H9 (cell line): ENCODE data around the gene SPOCK3. TPM values are rescaled to one million over a fixed set of nuclear protein-coding genes. Genes with fewer than 3 reads are reported as not detected.

Experiments
- DNase-seq: peaks from one replicate; pipeline ENCODE4 v3.0.0-alpha.2; 2017
- H2AFZ ChIP-seq: one replicate; pipeline ENCODE4 v1.6.1; 2013; ENCODE audit warnings: mild to moderate bottlenecking, low read length, control low read depth, moderate library complexity
- H2AK5ac ChIP-seq: 2 replicates; pipeline ENCODE4 v1.6.1; 2013; ENCODE audit warnings: low read length, control low read depth, mixed read lengths; ENCODE audit not compliant: insufficient read length
- H2BK120ac ChIP-seq: one replicate; pipeline ENCODE4 v1.6.1; 2013; ENCODE audit warnings: low read depth, mild to moderate bottlenecking, low read length, control low read depth, inconsistent platforms; ENCODE audit not compliant: poor library complexity, severe bottlenecking
- H2BK12ac ChIP-seq: 2 replicates; pipeline ENCODE4 v1.6.1; 2013; ENCODE audit warnings: low read length, control low read depth, mixed read lengths, low read depth; ENCODE audit not compliant: insufficient read length
- H2BK15ac ChIP-seq: 2 replicates; pipeline ENCODE4 v1.6.1; 2013; ENCODE audit warnings: low read depth, low read length, control low read depth
- H2BK20ac ChIP-seq: one replicate; pipeline ENCODE4 v1.6.1; 2013; ENCODE audit warnings: low read depth, mild to moderate bottlenecking, low read length, control low read depth, inconsistent platforms; ENCODE audit not compliant: poor library complexity, severe bottlenecking
- H2BK5ac ChIP-seq: 2 replicates; pipeline ENCODE4 v1.6.1; 2013; ENCODE audit warnings: low read length, control low read depth, mixed read lengths; ENCODE audit not compliant: insufficient read length
- H3K14ac ChIP-seq: 2 replicates; pipeline ENCODE4 v1.6.1; 2013; ENCODE audit warnings: low read length, control low read depth; ENCODE audit not compliant: insufficient read depth
- H3K18ac ChIP-seq: 2 replicates; pipeline ENCODE4 v1.6.1; 2013; ENCODE audit warnings: low read depth, mild to moderate bottlenecking, mixed read lengths, low read length, control low read depth; ENCODE audit not compliant: insufficient read length
- H3K23ac ChIP-seq: 2 replicates; pipeline ENCODE4 v1.6.1; 2013; ENCODE audit warnings: low read length, control low read depth, mixed read lengths, low read depth; ENCODE audit not compliant: insufficient read length
- H3K23me2 ChIP-seq: 2 replicates; pipeline ENCODE4 v1.6.1; 2013; ENCODE audit warnings: low read depth, mild to moderate bottlenecking, mixed read lengths, low read length, control low read depth; ENCODE audit not compliant: insufficient read length, poor library complexity, severe bottlenecking
- H3K27ac ChIP-seq: 2 replicates; pipeline ENCODE4 v1.5.1; 2013; ENCODE audit warnings: low read length, control low read depth, mixed read lengths, low read depth; ENCODE audit not compliant: insufficient read length
- H3K27me3 ChIP-seq: 2 replicates; pipeline ENCODE4 v1.6.1; 2013; ENCODE audit warnings: low read length, control low read depth, inconsistent platforms; ENCODE audit not compliant: insufficient read depth
- H3K4ac ChIP-seq: 2 replicates; pipeline ENCODE4 v1.6.1; 2013; ENCODE audit warnings: low read depth, mild to moderate bottlenecking, control low read depth, inconsistent platforms, low read length, moderate library complexity
- H3K4me1 ChIP-seq: 2 replicates; pipeline ENCODE4 v1.6.1; 2013; ENCODE audit warnings: low read length, control low read depth, inconsistent platforms; ENCODE audit not compliant: insufficient read depth
- H3K4me2 ChIP-seq: 2 replicates; pipeline ENCODE4 v1.6.1; 2013; ENCODE audit warnings: low read length, control low read depth, mixed read lengths; ENCODE audit not compliant: insufficient read length, insufficient read depth
- H3K56ac ChIP-seq: 2 replicates; pipeline ENCODE4 v1.6.1; 2013; ENCODE audit warnings: low read depth, mild to moderate bottlenecking, mixed read lengths, low read length, control low read depth; ENCODE audit not compliant: insufficient read length
- H3K79me1 ChIP-seq: 2 replicates; pipeline ENCODE4 v1.6.1; 2013; ENCODE audit warnings: low read depth, mild to moderate bottlenecking, moderate library complexity, low read length, control low read depth, inconsistent platforms; ENCODE audit not compliant: insufficient read depth, poor library complexity, severe bottlenecking
- H3K79me2 ChIP-seq: 2 replicates; pipeline ENCODE4 v1.6.1; 2013; ENCODE audit warnings: low read length, control low read depth, inconsistent platforms; ENCODE audit not compliant: insufficient read depth
- H3K9ac ChIP-seq: 2 replicates; pipeline ENCODE4 v1.6.1; 2013; ENCODE audit warnings: low read length, control low read depth, mixed read lengths; ENCODE audit not compliant: insufficient read length; ENCODE audit errors: extremely low read depth
- H3K9me3 ChIP-seq: one replicate; pipeline ENCODE4 v1.6.1; 2013; ENCODE audit warnings: low read depth, low read length, inconsistent platforms; ENCODE audit not compliant: control insufficient read depth
- H3T11ph ChIP-seq: one replicate; pipeline ENCODE4 v1.6.1; 2013; ENCODE audit warnings: mild to moderate bottlenecking, low read length, control low read depth, inconsistent platforms
- H4K20me1 ChIP-seq: one replicate; pipeline ENCODE4 v1.6.1; 2013; ENCODE audit not compliant: control insufficient read depth, insufficient read length, insufficient read depth
- H4K5ac ChIP-seq: 2 replicates; pipeline ENCODE4 v1.6.1; 2013; ENCODE audit warnings: low read depth, mild to moderate bottlenecking, mixed read lengths, low read length, control low read depth; ENCODE audit not compliant: insufficient read length
- H4K8ac ChIP-seq: replicated peaks from 2 replicates; pipeline ENCODE4 v1.6.1; 2013; ENCODE audit warnings: low read length, control low read depth, mixed read lengths, low read depth; ENCODE audit not compliant: insufficient read length
- H4K91ac ChIP-seq: 2 replicates; pipeline ENCODE4 v1.6.1; 2013; ENCODE audit warnings: low read depth, mild to moderate bottlenecking, moderate library complexity, mixed read lengths, low read length, control low read depth; ENCODE audit not compliant: insufficient read length
- H3K27ac Mint-ChIP-seq, 3 experiments: 2 replicates in 2 of 3; 3 replicates in 1 of 3; pipeline ENCODE4 v1.8.0; 2020 to 2021; ENCODE audit warnings: mixed read lengths in 3 of 3, mild to moderate bottlenecking in 1 of 3, moderate library complexity in 1 of 3
- H3K27me3 Mint-ChIP-seq: 2 replicates; pipeline ENCODE4 v1.8.0; 2021; ENCODE audit warnings: low read depth, mild to moderate bottlenecking, moderate library complexity, mixed read lengths
- H3K36me3 Mint-ChIP-seq, 3 experiments: 2 replicates in 2 of 3; 3 replicates in 1 of 3; pipeline ENCODE4 v1.8.0; 2020 to 2021; ENCODE audit warnings: low read depth in 3 of 3, mixed read lengths in 3 of 3; ENCODE audit not compliant: insufficient read depth in 1 of 3
- H3K4me1 Mint-ChIP-seq, 2 experiments: 2 replicates each; pipeline ENCODE4 v1.8.0; 2020; ENCODE audit warnings: mixed read lengths in 2 of 2
- H3K4me3 Mint-ChIP-seq, 2 experiments: 2 replicates in 1 of 2; 3 replicates in 1 of 2; pipeline ENCODE4 v1.8.0; 2020 to 2021; ENCODE audit warnings: mild to moderate bottlenecking in 2 of 2, mixed read lengths in 2 of 2, moderate library complexity in 1 of 2
- H3K9me3 Mint-ChIP-seq, 2 experiments: 2 replicates in 1 of 2; 3 replicates in 1 of 2; pipeline ENCODE4 v1.8.0; 2020; ENCODE audit warnings: mild to moderate bottlenecking in 2 of 2, mixed read lengths in 2 of 2, moderate library complexity in 1 of 2
- CTCF ChIP-seq: fragments of 200-600 bp; sonication (generic); conservative IDR thresholded peaks from 3 replicates; pipeline ENCODE4 v1.8.0; 2021; ENCODE audit warnings: antibody characterized with exemption, mild to moderate bottlenecking
- WGBS: extraction: QIAGEN DNeasy Blood & Tissue Kit; methylation state at CpG from one replicate; pipeline ENCODE4 v1.1.7; 2013; ENCODE audit warnings: missing lambda C conversion rate, low lambda C conversion rate, mixed read lengths; ENCODE audit not compliant: insufficient read length; ENCODE audit errors: extremely low coverage; 5-methylcytosine and 5-hydroxymethylcytosine counted together
- total RNA-seq: library from RNA; stranded (reverse); gene quantifications from 2 replicates; pipeline ENCODE4 v1.2.1, GENCODE V29; 2021

The SPOCK3 gene
- total RNA-seq, 1 experiment from 2014 or later = 0.28 TPM

DNA sequence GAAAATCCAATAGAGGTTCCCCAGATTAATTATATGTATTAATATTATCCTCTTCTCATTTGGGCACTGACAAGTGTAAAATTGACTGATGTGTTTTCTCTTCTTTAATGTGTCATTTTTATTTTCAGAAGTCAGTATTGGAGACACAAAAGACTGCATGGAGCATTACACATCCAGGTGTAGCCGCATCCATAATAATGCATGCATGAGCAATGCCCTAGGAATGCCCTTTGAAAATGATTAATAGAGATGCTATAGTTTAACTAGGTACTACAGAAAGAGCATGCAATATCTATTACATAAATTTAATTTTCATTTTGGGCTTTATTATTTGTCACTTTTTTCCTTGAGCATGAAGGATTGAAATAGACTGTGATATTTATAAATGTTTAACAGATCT, 509.9 kb downstream of the SPOCK3 start:
- no peak overlapping the region for H3K14ac ChIP-seq
- H4K20me1 ChIP-seq = no peaks in the 10 kb centered on the region
- no peaks in the 10 kb centered on the region for H3K9me3 ChIP-seq
- no peak overlapping the region for H4K5ac ChIP-seq
- no peak overlapping the region for H2BK15ac ChIP-seq
- H3K27me3 Mint-ChIP-seq = no peaks in the 10 kb centered on the region
- H3K56ac ChIP-seq = no peak overlapping the region
- H3K27me3 ChIP-seq = no peaks in the 10 kb centered on the region
- no peak overlapping the region for H3T11ph ChIP-seq
- H2BK12ac ChIP-seq = no peak overlapping the region
- no peak overlapping the region for H3K27ac Mint-ChIP-seq
- H3K23ac ChIP-seq = no peak overlapping the region
- H3K4ac ChIP-seq = no peak overlapping the region
- peaks cover 0 to 54% (median 7%) of the 10 kb centered on the region in 3 experiments; a peak in 5 of 7 replicates for H3K36me3 Mint-ChIP-seq
- H3K23me2 ChIP-seq = no peaks in the 10 kb centered on the region
- peaks cover 15 to 57% of the 10 kb centered on the region in 2 experiments for H3K4me1 Mint-ChIP-seq
- H2BK120ac ChIP-seq = no peak overlapping the region
- H4K91ac ChIP-seq = no peak overlapping the region
- H3K79me2 ChIP-seq = no peaks in the 10 kb centered on the region
- H2AFZ ChIP-seq = no peak overlapping the region
- H3K79me1 ChIP-seq = no peaks in the 10 kb centered on the region
- no peak overlapping the region for H4K8ac ChIP-seq
- H3K9me3 Mint-ChIP-seq = peaks cover 0 to 3% of the 10 kb centered on the region in 2 experiments; a peak in 3 of 5 replicates
- DNase-seq = no peak
- no peak overlapping the region for H3K4me3 Mint-ChIP-seq
- no peak overlapping the region for H3K18ac ChIP-seq
- H3K9ac ChIP-seq = no peak overlapping the region
- H3K27ac ChIP-seq = no peak overlapping the region
- H2AK5ac ChIP-seq = no peak overlapping the region
- H2BK5ac ChIP-seq = no peak overlapping the region
- no peak overlapping the region for H3K4me2 ChIP-seq
- H2BK20ac ChIP-seq = no peak overlapping the region
- WGBS = no CpG with 5 or more reads among the region's 1 CpG
- no peaks in the 10 kb centered on the region; the same call in 1 of the 2 replicates for H3K4me1 ChIP-seq
- TF ChIP-seq CTCF = no peak
